Right renal pelvis (tissue), 4 donors: ENCODE results near the gene DIO3. TPM values are rescaled to one million over a fixed set of nuclear protein-coding genes. Genes with fewer than 3 reads are reported as not detected.

Experiments used
- DNase-seq, 4 donors: peaks; one replicate each; pipeline ENCODE4 v3.0.0-alpha.2; 2013; ENCODE audit warnings: low read depth in 4 of 4, low spot score in 3 of 4, missing footprints in 1 of 4
- polyA plus RNA-seq, 4 donors: library from polyadenylated mRNA; unstranded; fragments of 120-200 nt; gene quantifications; one replicate each; pipeline ENCODE4 v1.2.1, GENCODE V29; 2013; ENCODE audit not compliant: insufficient read length in 4 of 4

DIO3 gene
- polyA plus RNA-seq, 4 donors: 0.10 to 0.47 (median 0.13) TPM

DNA sequence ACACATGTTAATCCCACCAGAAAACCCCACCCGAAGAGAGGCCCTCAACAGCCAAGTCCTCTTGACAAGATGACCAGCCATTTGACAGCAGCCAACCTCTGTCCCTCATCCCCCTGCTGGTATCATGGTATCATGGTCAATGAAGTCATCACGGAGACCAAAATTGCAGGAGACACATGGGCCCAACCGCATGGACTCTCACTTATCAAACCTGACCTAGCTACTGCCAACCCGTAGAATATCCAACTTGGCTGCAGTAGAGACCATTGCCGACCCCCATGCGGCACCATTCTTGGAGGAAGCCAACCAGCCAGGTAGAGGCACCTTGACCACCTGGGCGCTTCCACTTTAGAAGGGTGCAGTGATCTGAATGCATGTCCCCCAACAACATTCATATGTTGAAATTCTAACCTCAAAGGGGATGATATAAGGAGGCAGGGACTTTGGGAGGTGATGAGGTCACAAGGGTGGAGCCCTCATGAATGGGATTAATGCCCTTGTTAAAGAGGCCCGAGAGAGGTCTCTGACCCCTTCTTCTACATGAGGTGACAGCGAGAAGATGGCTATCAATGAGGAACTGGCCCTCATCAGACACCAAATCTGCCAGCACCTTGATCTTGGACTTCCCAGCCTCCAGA lies 33.3 kb downstream of the DIO3 start:
- no peak for DNase-seq

GRCh38 chr14:101595349-101595748 lies 34.1 kb downstream of the DIO3 start:
- no peak for DNase-seq

- no peak for DNase-seq
These were observed 34.8 kb downstream of the DIO3 start for GRCh38 chr14:101595887-101596721.

GRCh38 chr14:101596742-101597141 lies 35.4 kb downstream of the DIO3 start:
- DNase-seq: no peak

DNA sequence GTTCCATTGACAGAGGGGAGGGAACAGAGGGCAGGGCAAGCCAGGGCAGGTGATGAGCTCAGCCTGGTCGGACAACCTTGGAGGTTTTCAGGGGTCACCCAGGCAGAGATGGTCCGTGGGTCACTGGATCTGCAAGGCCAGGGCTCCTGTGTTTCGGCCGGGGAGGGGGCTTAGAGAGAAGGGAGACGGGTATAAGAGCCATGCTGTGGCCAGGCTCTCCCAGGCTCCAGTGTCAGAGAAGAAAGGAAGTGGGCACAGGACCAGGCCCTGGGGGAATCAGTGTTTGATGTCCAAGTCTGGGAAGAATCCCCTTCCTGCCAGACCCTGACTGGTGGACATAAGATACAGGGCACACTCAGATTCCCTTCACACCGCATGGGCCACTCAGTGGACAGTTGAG lies 36.9 kb downstream of the DIO3 start:
- no peak for DNase-seq

- no peak for DNase-seq
These were observed 37.4 kb downstream of the DIO3 start for GRCh38 chr14:101598571-101599233.

DNA sequence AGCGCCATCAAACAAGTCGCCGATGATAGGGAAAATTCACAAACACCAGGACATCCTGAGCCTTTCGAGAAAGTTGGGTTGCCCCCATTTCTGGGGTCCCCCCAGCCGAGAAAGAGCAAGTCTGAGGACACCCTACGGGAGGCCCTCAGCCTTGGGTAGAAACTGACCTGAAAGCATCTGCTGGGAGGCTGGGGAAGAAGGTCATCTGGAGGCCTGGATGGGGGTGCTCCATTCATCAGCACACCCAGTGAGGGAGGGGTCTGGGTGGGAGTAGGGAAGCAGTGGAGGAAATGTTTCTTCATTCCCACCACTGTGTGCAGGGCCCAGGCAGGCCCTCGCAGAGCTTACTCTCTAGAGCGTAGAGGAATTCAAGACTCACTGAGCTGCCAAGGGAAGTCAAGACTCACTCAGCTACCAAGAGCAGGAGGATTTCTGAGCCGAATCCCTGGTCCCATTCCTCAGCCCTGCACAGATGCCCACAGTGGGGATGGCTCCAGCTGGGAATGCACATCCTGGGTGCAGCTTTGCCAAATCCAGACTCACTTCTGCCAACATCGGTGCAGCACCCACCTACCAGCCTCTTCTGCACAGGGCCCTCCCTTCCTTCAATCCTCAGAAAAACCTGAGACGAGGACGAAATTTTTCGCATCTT lies 38.1 kb downstream of the DIO3 start:
- DNase-seq: no peak

DNA sequence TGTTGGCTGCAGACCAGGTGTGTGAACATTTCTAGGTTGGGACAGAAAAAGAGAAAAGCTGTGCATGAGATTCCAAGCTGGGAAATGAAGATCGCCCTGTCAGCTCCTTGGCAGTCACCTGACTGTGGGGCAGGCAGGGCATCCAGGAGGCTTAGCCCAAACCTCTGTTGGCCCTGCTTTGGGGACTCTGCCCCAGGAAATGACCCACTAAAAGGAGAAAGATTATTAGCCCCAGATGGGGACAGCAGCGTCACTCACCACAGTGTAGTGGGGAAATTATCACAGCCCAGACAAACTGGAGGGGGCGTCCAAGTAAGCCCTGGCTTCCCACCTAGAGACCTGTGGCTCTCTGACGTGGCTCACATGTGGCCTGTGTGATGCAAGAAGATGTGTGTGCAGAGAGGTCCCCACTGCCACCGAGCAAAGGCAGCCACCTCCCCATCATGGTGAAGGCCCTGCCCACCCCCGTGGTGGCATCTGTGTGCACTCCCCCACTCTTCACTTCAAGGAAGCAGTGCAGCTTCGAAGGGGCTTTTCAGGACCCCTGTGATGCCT lies 39.1 kb downstream of the DIO3 start:
- no peak for DNase-seq

- no peak for DNase-seq
These were observed 39.8 kb downstream of the DIO3 start for GRCh38 chr14:101600891-101601605.

DNA sequence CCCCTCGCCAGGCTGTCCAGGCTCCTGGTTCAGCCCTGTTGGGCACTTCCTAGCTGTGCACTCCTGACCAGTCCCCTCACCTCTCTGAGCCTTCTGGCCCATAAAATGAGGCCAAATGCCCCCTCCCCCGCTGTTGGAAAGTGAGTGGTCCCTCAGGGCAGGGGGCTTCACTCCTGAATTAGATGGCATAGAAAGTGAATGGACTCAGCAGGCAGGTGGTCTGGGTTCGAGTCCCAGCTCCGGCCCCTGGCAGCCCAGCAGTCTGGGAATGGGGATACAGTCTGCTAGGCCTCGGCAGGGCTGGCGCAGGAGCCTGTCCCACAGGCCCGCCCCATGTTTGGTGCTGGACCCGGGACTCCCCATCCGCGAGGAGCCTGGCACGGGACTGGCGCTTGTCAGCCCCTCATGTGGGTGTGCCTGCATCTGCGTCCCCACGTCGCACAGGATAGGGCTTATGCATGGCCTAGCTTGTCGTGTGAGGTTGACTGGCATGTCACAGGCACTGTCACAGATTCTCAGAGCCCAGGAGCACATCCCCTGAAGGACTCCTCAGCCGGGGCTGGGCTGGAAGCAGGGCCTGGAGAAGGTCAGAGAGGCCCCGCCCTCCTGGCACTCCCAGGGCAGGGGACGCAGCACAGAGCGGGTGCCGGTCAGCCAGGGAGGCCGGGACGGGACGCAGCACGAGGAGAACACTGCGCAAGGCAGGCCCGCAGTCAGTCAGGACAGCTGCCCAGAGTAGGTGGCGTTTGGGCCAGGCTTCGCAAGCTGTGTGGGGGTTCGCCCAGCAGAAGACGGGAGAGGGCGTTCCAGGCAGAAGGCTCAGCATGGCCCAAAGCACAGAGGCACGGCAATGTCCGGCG lies 40.5 kb downstream of the DIO3 start:
- no peak for DNase-seq

- no peak for DNase-seq
These were observed 41.2 kb downstream of the DIO3 start for GRCh38 chr14:101602466-101602840.

DNA sequence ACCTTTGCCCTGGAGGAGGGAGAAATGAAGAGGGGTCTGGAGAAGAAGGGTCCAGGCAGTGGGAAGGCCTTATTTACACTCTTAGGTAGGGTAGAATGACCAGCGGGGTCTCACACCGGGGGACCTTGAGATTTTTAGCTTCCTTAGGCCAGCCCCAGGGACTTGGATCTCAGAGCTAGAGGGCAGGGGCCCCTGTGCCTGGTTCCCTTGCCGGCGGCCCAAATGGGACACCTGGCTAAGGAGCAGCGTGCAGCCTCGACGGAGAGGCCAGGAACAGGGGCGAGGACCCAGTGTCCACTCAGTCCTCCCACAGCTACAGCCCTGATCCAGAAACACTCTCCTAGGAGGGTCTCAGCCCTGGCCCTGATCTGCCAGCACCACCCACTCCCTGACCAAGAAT lies 41.8 kb downstream of the DIO3 start:
- DNase-seq: no peak

DNA sequence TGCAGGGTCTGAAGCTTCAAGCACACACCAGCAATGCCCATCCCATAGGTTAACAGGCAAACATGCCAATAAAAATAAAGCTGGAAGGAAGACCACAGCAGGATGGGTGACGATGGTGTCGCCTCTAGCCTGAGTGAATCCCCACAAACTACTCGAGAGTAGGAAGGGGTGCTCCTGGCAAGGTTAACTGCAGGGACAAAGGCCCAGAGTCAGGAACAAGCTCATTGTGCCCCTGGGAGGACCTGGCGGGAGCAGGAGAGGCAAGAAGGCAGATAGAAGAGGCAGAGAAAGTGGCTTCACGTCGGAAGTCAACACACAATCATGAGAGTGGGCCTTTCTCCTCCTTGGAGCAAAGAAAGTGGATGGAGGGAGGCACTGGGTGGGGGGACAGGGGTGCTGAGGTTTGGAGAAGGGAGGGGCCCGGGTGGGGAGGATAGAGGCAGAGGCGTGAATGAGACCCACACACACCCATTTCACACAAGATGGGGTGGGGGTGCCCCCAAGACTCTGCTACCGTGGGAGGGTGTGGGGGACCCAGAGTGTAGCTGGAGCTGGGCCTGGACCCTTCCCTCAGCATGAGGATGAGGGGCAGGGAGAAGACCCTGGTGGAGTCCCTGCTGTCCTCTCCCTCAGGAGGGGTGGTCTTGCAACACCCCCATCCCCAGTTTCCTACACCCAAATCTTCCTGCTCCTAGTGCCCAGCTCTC lies 43.1 kb downstream of the DIO3 start:
- DNase-seq: no peak

- no peak for DNase-seq
These were observed 43.9 kb downstream of the DIO3 start for GRCh38 chr14:101604935-101605780.

DNA sequence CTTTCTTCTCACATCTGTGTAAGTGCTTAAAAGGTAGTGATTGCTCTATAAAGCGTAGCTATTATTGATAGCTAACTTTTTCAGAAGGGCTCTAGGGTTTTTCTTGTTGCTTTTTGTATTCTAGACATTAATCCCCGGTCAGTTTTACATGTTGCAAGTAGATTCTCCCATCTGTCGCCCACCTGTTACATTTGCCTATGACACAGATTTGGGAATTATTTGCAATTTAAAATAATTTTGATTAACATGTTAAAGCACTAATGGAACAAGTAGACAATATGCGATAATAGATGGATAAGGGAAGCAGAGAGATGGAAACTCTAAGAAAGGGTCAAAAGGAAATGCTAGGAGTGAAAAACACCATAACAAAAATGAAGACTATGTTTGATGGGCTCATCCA lies 44.5 kb downstream of the DIO3 start:
- DNase-seq: no peak
